GM10847 (cell line): ENCODE measurements around the gene MAP6.

Source experiments
- POLR2A ChIP-seq: IDR thresholded peaks from 2 replicates; pipeline ENCODE4 v1.6.1; 2011; ENCODE audit not compliant: insufficient read length; ENCODE audit errors: extremely low read depth

The MAP6 gene

GRCh38 chr11:75576017-75576416 lies 92.8 kb downstream of the MAP6 start:
- no peak for TF ChIP-seq POLR2A

- no peak for TF ChIP-seq POLR2A
Observed at GRCh38 chr11:75574698-75575602, 93.9 kb downstream of the MAP6 start.

- TF ChIP-seq POLR2A = no peak
Observed at GRCh38 chr11:75572744-75573143, 96.1 kb downstream of the MAP6 start.

GRCh38 chr11:75571625-75572024 lies 97.2 kb downstream of the MAP6 start:
- TF ChIP-seq POLR2A = no peak

GRCh38 chr11:75570559-75571139 lies 98.2 kb downstream of the MAP6 start:
- TF ChIP-seq POLR2A = no peak

- no peak for TF ChIP-seq POLR2A
Observed at GRCh38 chr11:75568616-75569219, 100.1 kb downstream of the MAP6 start.

GRCh38 chr11:75567971-75568370 lies 100.9 kb downstream of the MAP6 start:
- no peak for TF ChIP-seq POLR2A

GRCh38 chr11:75566763-75567279 lies 102.0 kb downstream of the MAP6 start:
- TF ChIP-seq POLR2A = no peak

GRCh38 chr11:75565916-75566762 lies 102.7 kb downstream of the MAP6 start:
- TF ChIP-seq POLR2A = no peak

- no peak for TF ChIP-seq POLR2A
Observed at GRCh38 chr11:75565221-75565814, 103.5 kb downstream of the MAP6 start.

GRCh38 chr11:75563978-75564552 lies 104.8 kb downstream of the MAP6 start:
- no peak for TF ChIP-seq POLR2A

- no peak for TF ChIP-seq POLR2A
Observed at GRCh38 chr11:75563501-75563977, 105.3 kb downstream of the MAP6 start.

- no peak for TF ChIP-seq POLR2A
Observed at GRCh38 chr11:75562836-75563484, 105.9 kb downstream of the MAP6 start.
